Measurements from ENCODE around the gene SPACA1. TPM values are rescaled to one million over a fixed set of nuclear protein-coding genes. Genes with fewer than 3 reads are reported as not detected.

The SPACA1 gene
- total RNA-seq, 5 donors from 2014 or later (not counting 1 experiment from before 2014, with no cell fraction given) = not detected

DNA sequence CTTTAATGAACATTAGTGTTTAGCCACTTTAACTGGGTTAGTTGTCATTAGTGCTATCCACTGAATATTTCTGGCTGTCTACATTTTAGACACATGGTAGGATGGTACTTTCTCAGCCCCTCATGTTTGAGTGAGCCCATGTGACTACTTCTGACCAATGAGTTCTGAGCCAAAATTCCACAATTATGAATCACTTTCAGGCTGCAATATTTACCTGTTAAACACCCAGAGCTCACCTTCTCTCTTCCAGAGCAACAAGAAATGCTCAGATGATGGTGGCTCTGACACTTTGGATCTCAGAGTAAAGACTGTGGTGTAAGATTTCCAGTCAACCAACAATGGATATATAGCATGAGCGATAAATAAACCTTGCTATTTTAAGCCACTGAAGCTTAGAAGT is 24.8 kb downstream of the SPACA1 start:
- no peaks in the 10 kb centered on the region for H3K36me3 Mint-ChIP-seq
- Histone ChIP-seq H3K27ac (ENCODE audit: low read length) (no peak overlapping the region), H3K4me3 (ENCODE audit: control insufficient read depth in 1 of 2, extremely low read depth in 1 of 2, low read length in 1 of 2) (no peak overlapping the region), H3K4me1 (ENCODE audit: control insufficient read depth in 1 of 2, extremely low read depth in 1 of 2, insufficient read depth in 2 of 2, low read length in 2 of 2) (no peaks in the 10 kb centered on the region), H3K36me3 (ENCODE audit: control insufficient read depth in 2 of 2, extremely low read depth in 1 of 2, insufficient read depth in 1 of 2, low read length in 1 of 2) (no peaks in the 10 kb centered on the region), H3K27me3 (replicated peaks in 1 of 2; ENCODE audit: control insufficient read depth in 2 of 2, extremely low read depth in 1 of 2, insufficient read depth in 2 of 2, low read length in 1 of 2) (peaks cover 2 to 11% of the 10 kb centered on the region in 2 experiments), H3K9me3 (no peaks in the 10 kb centered on the region)
- DNase-seq (no peak), ATAC-seq (replicated peaks in 1 of 4) (no peak)
- POLR2A ChIA-PET = no interaction called here
- H3K4me1 Mint-ChIP-seq = no peaks in the 10 kb centered on the region
- no peak overlapping the region for H3K4me3 Mint-ChIP-seq
- CTCF ChIA-PET = no interaction called here
- peaks cover 3 to 19% (median 4%) of the 10 kb centered on the region in 3 donors for H3K9me3 Mint-ChIP-seq
- H3K27me3 Mint-ChIP-seq = peaks cover 13 to 34% of the 10 kb centered on the region in 2 donors
- no peak overlapping the region for H3K27ac Mint-ChIP-seq
- WGBS (ENCODE audit: insufficient coverage) = no CpG with 5 or more reads among the region's 1 CpG

DNA sequence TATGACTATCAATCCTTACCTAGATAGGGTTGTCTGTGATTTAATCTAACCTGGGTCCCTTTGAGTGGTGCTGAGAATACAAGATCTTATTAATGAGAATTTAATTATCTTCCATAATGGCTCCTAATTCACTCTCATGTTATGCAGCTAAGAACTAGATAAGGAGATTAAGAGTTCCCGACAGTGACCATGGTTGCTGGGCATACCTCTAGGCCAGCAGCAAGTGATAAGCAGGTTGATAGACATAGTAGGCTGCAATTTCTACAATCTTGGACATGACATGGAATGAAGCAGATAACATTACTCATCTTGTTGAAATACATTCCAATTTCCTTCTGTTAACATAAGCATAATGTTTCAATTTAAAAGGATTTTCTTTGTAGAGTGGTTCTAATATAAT is 27.1 kb downstream of the SPACA1 start:
- H3K4me3 Mint-ChIP-seq = no peak overlapping the region
- WGBS (ENCODE audit: insufficient coverage) = no CpG with 5 or more reads among the region's 1 CpG
- no peaks in the 10 kb centered on the region for H3K36me3 Mint-ChIP-seq
- Histone ChIP-seq H3K4me1 (ENCODE audit: control insufficient read depth in 1 of 2, extremely low read depth in 1 of 2, insufficient read depth in 2 of 2, low read length in 2 of 2) (no peaks in the 10 kb centered on the region), H3K27me3 (replicated peaks in 1 of 2; ENCODE audit: control insufficient read depth in 2 of 2, extremely low read depth in 1 of 2, insufficient read depth in 2 of 2, low read length in 1 of 2) (peaks cover 2 to 6% of the 10 kb centered on the region in 2 experiments), H3K4me3 (ENCODE audit: control insufficient read depth in 1 of 2, extremely low read depth in 1 of 2, low read length in 1 of 2) (no peak overlapping the region), H3K36me3 (ENCODE audit: control insufficient read depth in 2 of 2, extremely low read depth in 1 of 2, insufficient read depth in 1 of 2, low read length in 1 of 2) (no peaks in the 10 kb centered on the region), H3K9me3 (no peaks in the 10 kb centered on the region), H3K27ac (ENCODE audit: low read length) (no peak overlapping the region)
- ATAC-seq (replicated peaks in 1 of 4) (no peak), DNase-seq (no peak)
- H3K4me1 Mint-ChIP-seq = no peaks in the 10 kb centered on the region
- ChIA-PET CTCF (no interaction called here), POLR2A (no interaction called here)
- no peak overlapping the region for H3K27ac Mint-ChIP-seq
- peaks cover 11 to 41% of the 10 kb centered on the region in 2 donors for H3K27me3 Mint-ChIP-seq
- H3K9me3 Mint-ChIP-seq = peaks cover 0 to 11% (median 4%) of the 10 kb centered on the region in 3 donors

DNA sequence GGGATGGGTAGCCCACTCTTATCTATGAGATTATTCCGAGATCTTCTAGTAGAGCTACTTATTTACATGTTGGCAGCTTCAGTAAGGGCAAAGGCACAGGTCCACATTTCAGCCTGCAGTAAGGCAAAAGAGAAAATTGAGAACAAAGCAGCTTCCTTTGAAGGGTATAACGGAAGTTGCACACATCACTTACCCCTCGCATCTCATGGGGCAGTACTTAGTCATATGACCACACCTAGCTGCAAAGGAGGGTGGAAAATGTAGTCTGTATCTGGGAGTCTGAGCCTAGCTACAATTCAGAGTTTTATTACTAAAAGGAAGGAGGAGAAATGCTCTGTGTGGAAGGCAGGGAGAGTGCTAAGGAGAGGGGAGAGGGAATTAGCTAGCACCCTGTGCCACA is 29.7 kb downstream of the SPACA1 start:
- DNase-seq (no peak), ATAC-seq (replicated peaks in 1 of 4) (no peak)
- Mint-ChIP-seq H3K27ac (no peak overlapping the region), H3K36me3 (no peaks in the 10 kb centered on the region), H3K9me3 (no peaks in the 10 kb centered on the region), H3K27me3 (peaks cover 17 to 42% of the 10 kb centered on the region in 2 donors), H3K4me3 (no peak overlapping the region), H3K4me1 (no peaks in the 10 kb centered on the region)
- H3K36me3 ChIP-seq (ENCODE audit: control insufficient read depth in 2 of 2, extremely low read depth in 1 of 2, insufficient read depth in 1 of 2, low read length in 1 of 2) = no peaks in the 10 kb centered on the region
- no CpG with 5 or more reads among the region's 3 CpGs for WGBS (ENCODE audit: insufficient coverage)
- no peak overlapping the region for H3K4me3 ChIP-seq (ENCODE audit: control insufficient read depth in 1 of 2, extremely low read depth in 1 of 2, low read length in 1 of 2)
- CTCF ChIA-PET = no interaction called here
- H3K27ac ChIP-seq (ENCODE audit: low read length) = no peak overlapping the region
- POLR2A ChIA-PET = no interaction called here
- peaks cover 0 to 6% of the 10 kb centered on the region in 2 experiments for H3K27me3 ChIP-seq (replicated peaks in 1 of 2; ENCODE audit: control insufficient read depth in 2 of 2, extremely low read depth in 1 of 2, insufficient read depth in 2 of 2, low read length in 1 of 2)
- H3K9me3 ChIP-seq = no peaks in the 10 kb centered on the region
- H3K4me1 ChIP-seq (ENCODE audit: control insufficient read depth in 1 of 2, extremely low read depth in 1 of 2, insufficient read depth in 2 of 2, low read length in 2 of 2) = no peaks in the 10 kb centered on the region

DNA sequence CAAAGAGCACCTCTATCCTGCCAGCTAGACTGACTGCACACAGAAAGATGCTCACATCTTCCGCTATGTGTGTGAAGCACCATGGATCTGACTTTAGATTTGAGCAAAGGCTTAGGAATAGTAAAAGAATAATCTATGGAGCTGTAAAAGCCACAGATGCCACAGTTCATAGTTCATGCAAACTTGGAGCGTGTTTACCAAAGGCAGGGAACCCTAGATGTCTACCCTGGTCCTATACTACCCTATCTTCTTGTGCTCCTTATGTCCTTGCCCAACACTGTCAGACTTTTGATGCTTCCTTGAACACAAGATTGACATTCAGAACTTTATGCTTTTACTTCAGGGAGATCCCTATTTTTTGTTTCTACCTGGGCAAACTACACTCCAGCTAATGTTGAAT is 39.2 kb downstream of the SPACA1 start:
- POLR2A ChIA-PET = no interaction called here
- no peaks in the 10 kb centered on the region for H3K27me3 ChIP-seq (replicated peaks in 1 of 2; ENCODE audit: control insufficient read depth in 2 of 2, extremely low read depth in 1 of 2, insufficient read depth in 2 of 2, low read length in 1 of 2)
- H3K27ac ChIP-seq (ENCODE audit: low read length) = no peak overlapping the region
- H3K9me3 ChIP-seq = no peaks in the 10 kb centered on the region
- H3K4me3 ChIP-seq (ENCODE audit: control insufficient read depth in 1 of 2, extremely low read depth in 1 of 2, low read length in 1 of 2) = no peak overlapping the region
- H3K9me3 Mint-ChIP-seq = peaks cover 0 to 13% (median 0%) of the 10 kb centered on the region in 3 donors
- no peaks in the 10 kb centered on the region for H3K36me3 ChIP-seq (ENCODE audit: control insufficient read depth in 2 of 2, extremely low read depth in 1 of 2, insufficient read depth in 1 of 2, low read length in 1 of 2)
- no peaks in the 10 kb centered on the region for H3K4me1 Mint-ChIP-seq
- no peak overlapping the region for H3K4me3 Mint-ChIP-seq
- WGBS (ENCODE audit: insufficient coverage) = 83% methylated on average over 1 of the region's 2 CpGs
- H3K27ac Mint-ChIP-seq = no peak overlapping the region
- no peak for DNase-seq
- no peaks in the 10 kb centered on the region for H3K4me1 ChIP-seq (ENCODE audit: control insufficient read depth in 1 of 2, extremely low read depth in 1 of 2, insufficient read depth in 2 of 2, low read length in 2 of 2)
- CTCF ChIA-PET = no interaction called here
- no peaks in the 10 kb centered on the region for H3K36me3 Mint-ChIP-seq
- H3K27me3 Mint-ChIP-seq = peaks cover 18 to 21% of the 10 kb centered on the region in 2 donors
- no peak for ATAC-seq (replicated peaks in 1 of 4)

DNA sequence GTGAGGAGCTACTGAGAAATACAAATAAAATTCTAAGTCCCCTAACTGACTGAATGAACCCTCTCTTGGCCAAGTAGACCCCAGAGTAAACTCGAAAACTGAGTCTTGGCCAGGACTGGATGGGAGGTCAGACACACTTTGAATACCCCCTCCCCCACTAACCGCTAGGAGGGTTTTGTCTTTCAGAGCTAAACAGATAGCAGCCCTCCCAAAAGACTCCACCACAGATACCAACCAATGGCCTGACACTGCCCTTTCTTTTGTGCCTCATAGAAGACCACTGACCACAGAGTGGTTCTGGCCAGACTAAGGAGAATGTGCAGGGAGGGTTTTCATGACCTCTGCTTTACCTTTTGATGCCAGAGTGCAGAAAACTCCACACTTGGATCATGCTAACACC is 42.1 kb downstream of the SPACA1 start:
- Histone ChIP-seq H3K4me1 (ENCODE audit: control insufficient read depth in 1 of 2, extremely low read depth in 1 of 2, insufficient read depth in 2 of 2, low read length in 2 of 2) (no peaks in the 10 kb centered on the region), H3K9me3 (no peaks in the 10 kb centered on the region), H3K4me3 (ENCODE audit: control insufficient read depth in 1 of 2, extremely low read depth in 1 of 2, low read length in 1 of 2) (no peak overlapping the region), H3K27ac (ENCODE audit: low read length) (no peak overlapping the region), H3K36me3 (ENCODE audit: control insufficient read depth in 2 of 2, extremely low read depth in 1 of 2, insufficient read depth in 1 of 2, low read length in 1 of 2) (no peaks in the 10 kb centered on the region), H3K27me3 (replicated peaks in 1 of 2; ENCODE audit: control insufficient read depth in 2 of 2, extremely low read depth in 1 of 2, insufficient read depth in 2 of 2, low read length in 1 of 2) (no peaks in the 10 kb centered on the region)
- WGBS (ENCODE audit: insufficient coverage) = no CpG with 5 or more reads among the region's 2 CpGs
- CTCF ChIA-PET = interaction anchor here in 1 of 2 donors (0.6 kb wide), 1 partner anchor 542 kb away, joined by 3 read pairs; no protein-coding TSS in a partner anchor
- Mint-ChIP-seq H3K27ac (no peak overlapping the region), H3K9me3 (no peaks in the 10 kb centered on the region), H3K36me3 (no peaks in the 10 kb centered on the region), H3K4me3 (no peak overlapping the region), H3K4me1 (no peaks in the 10 kb centered on the region), H3K27me3 (peaks cover 10 to 21% of the 10 kb centered on the region in 2 donors)
- ATAC-seq (replicated peaks in 1 of 4) (no peak), DNase-seq (no peak)
- POLR2A ChIA-PET = interaction anchor here in 1 of 2 donors (0.6 kb wide), 1 partner anchor 102 kb away, joined by 3 read pairs; no protein-coding TSS in a partner anchor

DNA sequence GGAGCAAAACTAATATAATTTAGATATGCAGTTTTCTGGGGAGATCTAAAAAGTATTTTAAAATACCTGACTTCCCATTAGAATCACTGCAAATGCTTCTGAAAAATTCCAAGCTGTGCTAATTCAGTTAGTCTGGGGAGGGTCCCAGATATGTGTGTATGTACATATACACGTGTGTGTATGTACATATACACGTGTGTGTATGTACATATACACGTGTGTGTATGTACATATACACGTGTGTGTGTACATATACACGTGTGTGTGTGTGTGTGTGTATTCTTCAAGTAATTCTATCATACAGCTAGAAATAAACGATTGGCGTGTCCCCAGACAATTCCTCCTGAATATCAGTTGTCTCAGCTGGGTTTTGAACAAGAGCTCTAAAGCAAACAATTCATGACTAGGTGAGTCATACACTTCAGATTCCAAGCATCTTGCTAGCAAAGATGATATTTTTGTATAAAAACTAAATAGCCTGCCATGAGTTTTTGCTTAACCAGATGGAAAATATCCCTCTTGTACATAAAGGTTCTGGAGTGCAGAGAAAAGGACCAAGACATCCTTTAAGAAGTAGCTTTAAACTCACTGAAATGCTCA is 58.2 kb downstream of the SPACA1 start:
- CTCF ChIA-PET = no interaction called here
- WGBS (ENCODE audit: insufficient coverage) = no CpG with 5 or more reads among the region's 7 CpGs
- Mint-ChIP-seq H3K36me3 (no peaks in the 10 kb centered on the region), H3K4me3 (no peak overlapping the region), H3K27ac (no peak overlapping the region), H3K27me3 (peaks cover 5 to 14% of the 10 kb centered on the region in 2 donors), H3K4me1 (no peaks in the 10 kb centered on the region), H3K9me3 (no peaks in the 10 kb centered on the region)
- no peak for DNase-seq
- Histone ChIP-seq H3K9me3 (no peaks in the 10 kb centered on the region), H3K27me3 (replicated peaks in 1 of 2; ENCODE audit: control insufficient read depth in 2 of 2, extremely low read depth in 1 of 2, insufficient read depth in 2 of 2, low read length in 1 of 2) (no peaks in the 10 kb centered on the region), H3K4me3 (ENCODE audit: control insufficient read depth in 1 of 2, extremely low read depth in 1 of 2, low read length in 1 of 2) (no peak overlapping the region), H3K27ac (ENCODE audit: low read length) (no peak overlapping the region), H3K4me1 (ENCODE audit: control insufficient read depth in 1 of 2, extremely low read depth in 1 of 2, insufficient read depth in 2 of 2, low read length in 2 of 2) (no peaks in the 10 kb centered on the region), H3K36me3 (ENCODE audit: control insufficient read depth in 2 of 2, extremely low read depth in 1 of 2, insufficient read depth in 1 of 2, low read length in 1 of 2) (no peaks in the 10 kb centered on the region)
- POLR2A ChIA-PET = no interaction called here
- no peak for ATAC-seq (replicated peaks in 1 of 4)

DNA sequence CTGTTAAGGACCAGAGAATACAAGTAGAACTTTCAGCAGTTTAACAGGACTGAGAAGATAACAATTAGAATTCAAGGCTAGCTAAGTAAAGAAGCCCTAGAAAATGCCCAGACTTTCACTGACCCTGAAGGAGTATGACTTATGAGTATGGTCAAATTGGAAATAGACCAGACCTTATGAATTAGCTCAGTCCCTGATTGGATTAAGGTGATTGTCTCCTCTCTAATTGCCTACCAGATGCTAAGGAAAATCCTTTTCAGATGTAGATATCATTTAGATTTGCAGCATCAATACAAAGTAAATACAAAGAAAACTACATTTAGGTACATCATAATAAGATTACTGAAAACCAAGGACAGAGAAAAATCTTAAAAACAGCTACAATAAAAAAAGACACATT is 59.6 kb downstream of the SPACA1 start:
- H3K27ac Mint-ChIP-seq = no peak overlapping the region
- Histone ChIP-seq H3K36me3 (ENCODE audit: control insufficient read depth in 2 of 2, extremely low read depth in 1 of 2, insufficient read depth in 1 of 2, low read length in 1 of 2) (no peaks in the 10 kb centered on the region), H3K9me3 (no peaks in the 10 kb centered on the region), H3K4me1 (ENCODE audit: control insufficient read depth in 1 of 2, extremely low read depth in 1 of 2, insufficient read depth in 2 of 2, low read length in 2 of 2) (no peaks in the 10 kb centered on the region), H3K27ac (ENCODE audit: low read length) (no peak overlapping the region), H3K4me3 (ENCODE audit: control insufficient read depth in 1 of 2, extremely low read depth in 1 of 2, low read length in 1 of 2) (no peak overlapping the region), H3K27me3 (replicated peaks in 1 of 2; ENCODE audit: control insufficient read depth in 2 of 2, extremely low read depth in 1 of 2, insufficient read depth in 2 of 2, low read length in 1 of 2) (no peaks in the 10 kb centered on the region)
- H3K36me3 Mint-ChIP-seq = no peaks in the 10 kb centered on the region
- no peaks in the 10 kb centered on the region for H3K4me1 Mint-ChIP-seq
- H3K9me3 Mint-ChIP-seq = no peaks in the 10 kb centered on the region
- DNase-seq (no peak), ATAC-seq (replicated peaks in 1 of 4) (no peak)
- ChIA-PET POLR2A (no interaction called here), CTCF (no interaction called here)
- H3K27me3 Mint-ChIP-seq = peaks cover 10 to 21% of the 10 kb centered on the region in 2 donors
- H3K4me3 Mint-ChIP-seq = no peak overlapping the region
